Osteoblast (primary cell): ENCODE measurements around the gene LRRC10. TPM values are rescaled to one million over a fixed set of nuclear protein-coding genes. Genes with fewer than 3 reads are reported as not detected.

ENCODE experiments used
- DNase-seq: peaks from one replicate; pipeline ENCODE4 v3.0.0; 2011; ENCODE audit warnings: low spot score, mixed read lengths; ENCODE audit not compliant: insufficient read length; ENCODE audit errors: missing footprints
- H2AFZ ChIP-seq: 2 replicates; pipeline ENCODE4 v1.6.0; 2011; ENCODE audit warnings: mild to moderate bottlenecking, low read length
- H3K27ac ChIP-seq: 2 replicates; pipeline ENCODE4 v1.5.1; 2011; ENCODE audit warnings: mild to moderate bottlenecking, low read depth, low read length, moderate library complexity
- H3K27me3 ChIP-seq: 2 replicates; pipeline ENCODE4 v1.6.0; 2012; ENCODE audit warnings: mild to moderate bottlenecking, control low read depth, inconsistent platforms, low read length, moderate library complexity; ENCODE audit not compliant: insufficient read depth
- H3K36me3 ChIP-seq: 2 replicates; pipeline ENCODE4 v1.5.1; 2011; ENCODE audit warnings: mild to moderate bottlenecking, low read length, control low read depth, moderate library complexity; ENCODE audit not compliant: insufficient read depth
- H3K4me1 ChIP-seq: 2 replicates; pipeline ENCODE4 v1.5.1; 2011; ENCODE audit warnings: mild to moderate bottlenecking, low read length, control low read depth, moderate library complexity; ENCODE audit not compliant: insufficient read depth
- H3K4me2 ChIP-seq: 2 replicates; pipeline ENCODE4 v1.6.0; 2011; ENCODE audit warnings: mild to moderate bottlenecking, low read length; ENCODE audit not compliant: insufficient read depth
- H3K4me3 ChIP-seq: fragments of 200-600 bp; sonication (generic); 3 replicates; pipeline ENCODE4 v1.5.1; 2012; ENCODE audit warnings: mild to moderate bottlenecking, low read length, inconsistent platforms; ENCODE audit not compliant: insufficient read depth
- H3K79me2 ChIP-seq: 2 replicates; pipeline ENCODE4 v1.6.0; 2012; ENCODE audit warnings: mild to moderate bottlenecking, low read length, control low read depth, inconsistent platforms; ENCODE audit not compliant: insufficient read depth
- H3K9me3 ChIP-seq: 2 replicates; pipeline ENCODE4 v1.5.1; 2011; ENCODE audit warnings: low read depth, low read length, control low read depth
- H4K20me1 ChIP-seq: 2 replicates; pipeline ENCODE4 v1.6.0; 2012; ENCODE audit warnings: mild to moderate bottlenecking, low read length, control low read depth; ENCODE audit not compliant: insufficient read depth
- total RNA-seq: library from RNA; depleted of rRNA; stranded (reverse); fragments of >200 nt; gene quantifications from 2 replicates; pipeline ENCODE4 v1.2.3, GENCODE V29; 2012
- TF ChIP-seq, protein P1 (sequence below): IDR thresholded peaks from 2 replicates; pipeline ENCODE4 v1.5.1; 2011; ENCODE audit warnings: mild to moderate bottlenecking, low read depth, low read length, moderate library complexity; ENCODE audit errors: extremely low read depth

The LRRC10 gene
- total RNA-seq, 1 donor: not detected

- no peak overlapping the region for H2AFZ ChIP-seq
- H3K4me1 ChIP-seq: no peaks in the 10 kb centered on the region
- peaks cover 3% of the 10 kb centered on the region for H4K20me1 ChIP-seq
- no peak overlapping the region for H3K4me3 ChIP-seq
- TF ChIP-seq, protein P1, sequence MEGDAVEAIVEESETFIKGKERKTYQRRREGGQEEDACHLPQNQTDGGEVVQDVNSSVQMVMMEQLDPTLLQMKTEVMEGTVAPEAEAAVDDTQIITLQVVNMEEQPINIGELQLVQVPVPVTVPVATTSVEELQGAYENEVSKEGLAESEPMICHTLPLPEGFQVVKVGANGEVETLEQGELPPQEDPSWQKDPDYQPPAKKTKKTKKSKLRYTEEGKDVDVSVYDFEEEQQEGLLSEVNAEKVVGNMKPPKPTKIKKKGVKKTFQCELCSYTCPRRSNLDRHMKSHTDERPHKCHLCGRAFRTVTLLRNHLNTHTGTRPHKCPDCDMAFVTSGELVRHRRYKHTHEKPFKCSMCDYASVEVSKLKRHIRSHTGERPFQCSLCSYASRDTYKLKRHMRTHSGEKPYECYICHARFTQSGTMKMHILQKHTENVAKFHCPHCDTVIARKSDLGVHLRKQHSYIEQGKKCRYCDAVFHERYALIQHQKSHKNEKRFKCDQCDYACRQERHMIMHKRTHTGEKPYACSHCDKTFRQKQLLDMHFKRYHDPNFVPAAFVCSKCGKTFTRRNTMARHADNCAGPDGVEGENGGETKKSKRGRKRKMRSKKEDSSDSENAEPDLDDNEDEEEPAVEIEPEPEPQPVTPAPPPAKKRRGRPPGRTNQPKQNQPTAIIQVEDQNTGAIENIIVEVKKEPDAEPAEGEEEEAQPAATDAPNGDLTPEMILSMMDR: no peak
- peaks cover 76% of the 10 kb centered on the region for H3K36me3 ChIP-seq
- no peak overlapping the region for H3K27ac ChIP-seq
- H3K4me2 ChIP-seq: no peak overlapping the region
- H3K79me2 ChIP-seq: no peaks in the 10 kb centered on the region
- no peaks in the 10 kb centered on the region for H3K9me3 ChIP-seq
- DNase-seq: no peak
- H3K27me3 ChIP-seq: no peaks in the 10 kb centered on the region
Observed at GRCh38 chr12:69598174-69598753, 12.4 kb downstream of the LRRC10 start.

DNA sequence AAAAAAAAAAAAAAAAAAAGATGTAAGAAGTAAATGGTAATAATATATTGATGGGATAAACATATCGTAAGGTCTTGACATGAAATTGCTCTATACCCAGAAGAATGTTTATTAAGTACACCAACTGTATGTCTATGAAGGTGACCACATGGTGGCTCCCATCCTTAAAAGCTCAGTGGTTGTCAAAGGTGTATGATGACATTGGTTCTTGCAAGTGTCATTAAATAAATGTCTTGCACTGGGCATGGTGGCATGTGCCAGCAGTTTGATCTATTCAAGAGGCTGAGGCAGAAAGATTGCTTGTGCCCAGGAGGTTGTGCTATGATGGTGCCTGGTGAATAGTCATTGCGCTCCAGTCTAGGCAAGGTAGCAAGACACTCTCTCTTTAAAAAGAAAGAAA, 15.0 kb downstream of the LRRC10 start:
- H3K36me3 ChIP-seq: peaks cover 90% of the 10 kb centered on the region
- no peak overlapping the region for H3K4me2 ChIP-seq
- no peak overlapping the region for H3K27ac ChIP-seq
- H4K20me1 ChIP-seq: peaks cover 1% of the 10 kb centered on the region
- no peak overlapping the region for H2AFZ ChIP-seq
- TF ChIP-seq, protein P1: no peak
- H3K4me3 ChIP-seq: no peak overlapping the region
- H3K27me3 ChIP-seq: no peaks in the 10 kb centered on the region
- no peaks in the 10 kb centered on the region for H3K9me3 ChIP-seq
- DNase-seq: no peak
- no peaks in the 10 kb centered on the region for H3K4me1 ChIP-seq
- peaks cover 5% of the 10 kb centered on the region for H3K79me2 ChIP-seq

- TF ChIP-seq, protein P1: no peak
- DNase-seq: no peak
- H3K4me3 ChIP-seq: no peak overlapping the region
- no peak overlapping the region for H3K4me2 ChIP-seq
- H3K27ac ChIP-seq: no peak overlapping the region
- H3K36me3 ChIP-seq: peaks cover 71% of the 10 kb centered on the region
- H3K79me2 ChIP-seq: peaks cover 34% of the 10 kb centered on the region
- H3K4me1 ChIP-seq: peaks cover 4% of the 10 kb centered on the region
- no peaks in the 10 kb centered on the region for H3K27me3 ChIP-seq
- no peaks in the 10 kb centered on the region for H3K9me3 ChIP-seq
- H4K20me1 ChIP-seq: peaks cover 10% of the 10 kb centered on the region
- no peak overlapping the region for H2AFZ ChIP-seq
Observed at GRCh38 chr12:69589082-69589481, 21.6 kb downstream of the LRRC10 start.

DNA sequence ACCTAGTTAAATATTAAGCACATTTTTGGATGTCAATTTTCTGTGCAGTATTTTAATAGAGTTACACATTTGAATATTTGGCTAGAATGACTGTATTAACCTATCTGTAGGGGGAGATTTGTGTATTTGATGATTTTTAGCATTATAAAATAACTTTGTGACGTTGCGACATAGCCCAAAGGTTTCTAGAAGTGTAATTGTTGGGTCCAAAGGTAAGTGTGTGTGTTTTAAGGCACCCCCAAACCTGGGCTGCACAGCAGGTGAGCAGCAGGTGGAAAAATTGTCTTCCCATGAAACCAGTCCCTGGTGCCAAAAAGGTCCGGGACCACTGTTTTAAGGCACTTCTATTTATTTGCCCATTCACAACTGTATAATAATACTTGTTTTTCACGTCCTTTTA, 22.2 kb downstream of the LRRC10 start:
- Histone ChIP-seq H2AFZ (no peak overlapping the region), H3K79me2 (peaks cover 34% of the 10 kb centered on the region), H3K27ac (no peak overlapping the region), H3K4me3 (no peak overlapping the region), H3K36me3 (peaks cover 65% of the 10 kb centered on the region), H3K4me2 (no peak overlapping the region), H3K27me3 (no peaks in the 10 kb centered on the region), H3K4me1 (peaks cover 4% of the 10 kb centered on the region), H4K20me1 (peaks cover 10% of the 10 kb centered on the region), H3K9me3 (no peaks in the 10 kb centered on the region)
- no peak for DNase-seq
- TF ChIP-seq, protein P1: no peak
